OCI-LY7 (cell line): ENCODE measurements around the gene ACACA. TPM values are rescaled to one million over a fixed set of nuclear protein-coding genes. Genes with fewer than 3 reads are reported as not detected.
A peak's percentile ranks its signal among the peaks of the same experiment; 100 is the strongest.

ENCODE experiments used
- BruUV-seq: library from RNA; stranded (reverse); fragments of 400-500 nt; replicated peaks from 2 replicates; lab custom pipeline; 2021; lab: Mats Ljungman, UMichigan
- CTCF ChIA-PET: fragments of 300-600 bp; sonication (Branson Sonifier 250); formaldehyde crosslinking; loops from one replicate; lab custom pipeline; 2022; ENCODE audit warnings: antibody characterized with exemption; ENCODE audit not compliant: unreplicated experiment; lab: Charles Lee
- POLR2A ChIA-PET: fragments of 300-600 bp; sonication (Branson Sonifier 250); formaldehyde crosslinking; loops from one replicate; lab custom pipeline; 2022; ENCODE audit warnings: antibody characterized with exemption; lab: Charles Lee
- DNase-seq: peaks from one replicate; pipeline ENCODE4 v3.0.0-alpha.2; 2015; ENCODE audit warnings: low spot score
- H2AFZ ChIP-seq: fragments of 200-600 bp; sonication (generic), shearing (Covaris generic); 2 replicates; pipeline ENCODE4 v1.6.1; 2014; ENCODE audit warnings: mild to moderate bottlenecking, antibody characterized with exemption, low read length, moderate library complexity
- H3K27ac ChIP-seq: fragments of 200-600 bp; sonication (generic); 2 replicates; pipeline ENCODE4 v1.5.1; 2014; ENCODE audit warnings: mixed run types, low read depth, mild to moderate bottlenecking, moderate library complexity, low read length, inconsistent platforms; ENCODE audit not compliant: poor library complexity, severe bottlenecking
- H3K36me3 ChIP-seq: fragments of 200-600 bp; sonication (generic); 2 replicates; pipeline ENCODE4 v1.6.1; 2014; ENCODE audit warnings: mild to moderate bottlenecking, antibody characterized with exemption, low read length, moderate library complexity, mixed read lengths; ENCODE audit not compliant: insufficient read depth
- H3K4me1 ChIP-seq: fragments of 200-600 bp; sonication (generic); 2 replicates; pipeline ENCODE4 v1.5.1; 2014; ENCODE audit warnings: mild to moderate bottlenecking, low read length; ENCODE audit not compliant: insufficient read depth, poor library complexity, severe bottlenecking
- H3K4me2 ChIP-seq: fragments of 200-600 bp; sonication (generic); 2 replicates; pipeline ENCODE4 v1.6.1; 2014; ENCODE audit warnings: mild to moderate bottlenecking, low read length
- H3K4me3 ChIP-seq: fragments of 200-600 bp; sonication (generic); 2 replicates; pipeline ENCODE4 v1.5.1; 2014; ENCODE audit warnings: mild to moderate bottlenecking, low read depth, low read length; ENCODE audit not compliant: poor library complexity, severe bottlenecking
- H3K79me2 ChIP-seq: fragments of 200-600 bp; sonication (generic); 2 replicates; pipeline ENCODE4 v1.6.1; 2016; ENCODE audit warnings: low read depth, mild to moderate bottlenecking, low read length, moderate library complexity, mixed read lengths; ENCODE audit not compliant: insufficient read depth
- H3K9me2 ChIP-seq: fragments of 200-600 bp; sonication (generic); 2 replicates; pipeline ENCODE4 v1.6.1; 2016; ENCODE audit warnings: mild to moderate bottlenecking, low read length, mixed read lengths; ENCODE audit not compliant: insufficient read depth
- H3K9me3 ChIP-seq: fragments of 200-600 bp; sonication (generic); 2 replicates; pipeline ENCODE4 v1.6.1; 2014; ENCODE audit warnings: mild to moderate bottlenecking, mixed run types, low read length, mixed read lengths
- H4K20me1 ChIP-seq: fragments of 200-600 bp; sonication (generic); 2 replicates; pipeline ENCODE4 v1.6.1; 2014; ENCODE audit warnings: mild to moderate bottlenecking, antibody characterized with exemption, low read length, moderate library complexity, mixed read lengths; ENCODE audit not compliant: insufficient read depth
- EZH2phosphoT487 ChIP-seq: fragments of 200-600 bp; sonication (generic); IDR thresholded peaks from 2 replicates; pipeline ENCODE4 v1.6.1; 2018; ENCODE audit warnings: low read depth, borderline replicate concordance, mild to moderate bottlenecking, mixed run types, antibody characterized with exemption, low read length, moderate library complexity, mixed read lengths
- intact Hi-C: fragments of 100-400 bp; cut with micrococcal nuclease; formaldehyde crosslinking; loops from one replicate; pipeline ENCODE4 v1.10.0; 2022; ENCODE audit not compliant: unreplicated experiment
- total RNA-seq, 2 experiments: library from RNA; depleted of rRNA in 1 of 2; stranded (reverse); fragments of >200 nt in 1 of 2; shearing (Covaris generic) in 1 of 2; gene quantifications; 2 replicates each; pipeline ENCODE4 v1.2.3, GENCODE V29; 2014 to 2022
- TF ChIP-seq, protein P1 (sequence below): fragments of 200-600 bp; sonication (generic); conservative IDR thresholded peaks from 2 replicates; pipeline ENCODE4 v1.5.1; 2014; ENCODE audit warnings: mild to moderate bottlenecking, antibody characterized with exemption, low read length, moderate library complexity, mixed read lengths

The ACACA gene
- total RNA-seq, 2 experiments from 2014 or later: 32.1 to 98.3 TPM

DNA sequence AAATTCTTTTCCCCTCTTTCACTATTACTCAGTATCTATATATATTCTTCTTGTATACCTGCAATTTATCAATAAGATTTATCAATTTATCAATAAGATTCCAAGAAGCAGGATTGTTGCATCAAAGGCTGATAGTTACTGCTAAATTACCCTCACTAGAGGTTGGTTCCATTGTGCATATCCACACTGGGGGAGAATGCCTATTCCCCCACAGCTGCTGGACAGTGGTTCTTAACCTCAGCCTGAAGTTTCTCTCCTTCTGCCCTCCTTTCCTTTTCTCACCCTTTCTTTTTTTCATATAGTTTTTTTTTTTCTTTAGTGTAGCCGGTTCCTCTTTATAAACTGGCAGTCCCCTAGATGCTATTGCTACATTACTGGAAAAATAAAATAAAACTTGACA, 24.6 kb downstream of the ACACA start:
- Histone ChIP-seq H3K27ac (no peak overlapping the region), H2AFZ (no peak overlapping the region), H3K9me3 (no peaks in the 10 kb centered on the region), H4K20me1 (no peaks in the 10 kb centered on the region), H3K4me1 (no peaks in the 10 kb centered on the region), H3K9me2 (no peaks in the 10 kb centered on the region), H3K79me2 (no peaks in the 10 kb centered on the region), H3K4me2 (no peak overlapping the region), H3K36me3 (no peaks in the 10 kb centered on the region), H3K4me3 (no peak overlapping the region)
- TF ChIP-seq, protein P1, sequence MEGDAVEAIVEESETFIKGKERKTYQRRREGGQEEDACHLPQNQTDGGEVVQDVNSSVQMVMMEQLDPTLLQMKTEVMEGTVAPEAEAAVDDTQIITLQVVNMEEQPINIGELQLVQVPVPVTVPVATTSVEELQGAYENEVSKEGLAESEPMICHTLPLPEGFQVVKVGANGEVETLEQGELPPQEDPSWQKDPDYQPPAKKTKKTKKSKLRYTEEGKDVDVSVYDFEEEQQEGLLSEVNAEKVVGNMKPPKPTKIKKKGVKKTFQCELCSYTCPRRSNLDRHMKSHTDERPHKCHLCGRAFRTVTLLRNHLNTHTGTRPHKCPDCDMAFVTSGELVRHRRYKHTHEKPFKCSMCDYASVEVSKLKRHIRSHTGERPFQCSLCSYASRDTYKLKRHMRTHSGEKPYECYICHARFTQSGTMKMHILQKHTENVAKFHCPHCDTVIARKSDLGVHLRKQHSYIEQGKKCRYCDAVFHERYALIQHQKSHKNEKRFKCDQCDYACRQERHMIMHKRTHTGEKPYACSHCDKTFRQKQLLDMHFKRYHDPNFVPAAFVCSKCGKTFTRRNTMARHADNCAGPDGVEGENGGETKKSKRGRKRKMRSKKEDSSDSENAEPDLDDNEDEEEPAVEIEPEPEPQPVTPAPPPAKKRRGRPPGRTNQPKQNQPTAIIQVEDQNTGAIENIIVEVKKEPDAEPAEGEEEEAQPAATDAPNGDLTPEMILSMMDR: no peak
- no peak for TF ChIP-seq EZH2phosphoT487
- DNase-seq: no peak
- CTCF ChIA-PET: no interaction called here
- POLR2A ChIA-PET: no interaction called here
- intact Hi-C loops: no loop called here
- BruUV-seq: no TSS peak

DNA sequence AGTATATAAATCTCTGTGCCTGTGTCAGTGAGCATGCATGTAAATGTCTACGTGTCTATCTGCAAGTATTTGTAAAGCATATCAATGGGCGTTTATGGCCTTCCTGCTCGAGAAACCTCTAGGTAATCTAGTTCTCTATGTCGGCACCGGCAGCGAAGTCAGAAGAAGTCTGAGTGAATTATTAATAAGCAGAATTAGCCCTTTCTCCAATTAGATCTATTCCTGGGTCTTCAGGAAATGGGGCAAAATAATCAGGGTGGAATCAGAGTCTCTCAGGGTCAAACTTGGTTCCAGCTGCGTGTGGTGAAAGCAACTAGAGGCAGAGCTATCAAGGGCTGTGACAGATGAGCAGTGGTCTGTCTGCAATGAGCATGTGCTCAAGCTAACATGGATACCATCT, 30.9 kb downstream of the ACACA start, which contains the start of gene C17orf78:
C17orf78 (plus strand) TSS at position 280 of the 400 bp plus-strand sequence; CDS start at position 388, 108 bp downstream.
- intact Hi-C loops: loop anchor here (10.0 kb wide), 2 partner anchors 131 to 771 kb away; partner anchors contain the start of gene MRM1
- H3K9me3 ChIP-seq: no peaks in the 10 kb centered on the region
- H3K4me3 ChIP-seq: no peak within 1 kb of the TSS
- H3K36me3 ChIP-seq: no peaks in the 10 kb centered on the region
- H3K79me2 ChIP-seq: no peaks in the 10 kb centered on the region
- H3K9me2 ChIP-seq: no peaks in the 10 kb centered on the region
- no TSS peak for BruUV-seq
- H3K4me1 ChIP-seq: no peaks in the 10 kb centered on the region
- H3K4me2 ChIP-seq: no peak within 1 kb of the TSS
- H3K27ac ChIP-seq: no peak within 1 kb of the TSS
- H4K20me1 ChIP-seq: no peaks in the 10 kb centered on the region
- CTCF ChIA-PET: no interaction called here
- POLR2A ChIA-PET: interaction anchor here (0.6 kb wide), 1 partner anchor 12 kb away, joined by 3 read pairs; no protein-coding TSS in a partner anchor
- no peak within 1 kb of the TSS for H2AFZ ChIP-seq
- DNase-seq: no peak
- no peak for TF ChIP-seq EZH2phosphoT487
- TF ChIP-seq, protein P1: no peak

DNA sequence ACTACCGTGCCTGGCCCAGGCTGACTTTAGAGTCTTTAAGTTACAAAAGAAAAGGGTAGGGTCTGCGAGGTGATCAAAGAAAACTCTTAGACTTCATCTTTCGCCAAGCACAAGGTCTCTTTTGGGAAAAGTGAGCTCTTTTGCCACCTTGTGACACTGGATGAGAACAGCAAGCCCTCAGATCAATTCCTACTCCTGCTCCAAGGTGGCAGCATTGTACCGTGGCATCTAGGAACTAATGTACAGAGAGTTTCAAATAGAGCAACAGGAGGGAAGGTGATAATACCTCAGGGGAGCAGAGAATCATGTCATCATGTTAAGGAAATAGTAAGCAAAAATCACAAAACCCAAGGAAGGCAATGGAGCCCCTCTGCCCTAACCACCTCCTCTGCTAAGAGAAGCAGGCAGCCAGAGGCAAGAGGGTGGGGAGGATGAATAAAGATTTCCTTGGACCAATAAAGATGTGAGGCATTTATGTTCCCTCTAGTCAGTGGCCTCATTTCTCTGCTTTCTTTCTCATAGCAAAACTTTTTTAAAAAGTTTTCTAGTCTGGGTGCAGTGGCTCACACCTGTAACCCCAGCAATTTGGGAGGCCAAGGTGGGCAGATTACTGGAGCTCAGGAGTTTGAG, 33.0 kb downstream of the ACACA start:
- BruUV-seq: no TSS peak
- intact Hi-C loops: loop anchor here (1.0 to 10.0 kb wide), 3 partner anchors 24 to 769 kb away; partner anchors contain the start of gene MRM1
- TF ChIP-seq, protein P1: peak; percentile 99
- no peak for TF ChIP-seq EZH2phosphoT487
- H3K36me3 ChIP-seq: no peaks in the 10 kb centered on the region
- DNase-seq: peak; percentile 80
- no peaks in the 10 kb centered on the region for H3K4me1 ChIP-seq
- H3K79me2 ChIP-seq: no peaks in the 10 kb centered on the region
- no peak overlapping the region for H3K27ac ChIP-seq
- H2AFZ ChIP-seq: peak overlapping the region; percentile 52; the same call in 1 of the 2 replicates
- H3K4me3 ChIP-seq: no peak overlapping the region
- ChIA-PET CTCF (interaction anchor here (0.6 to 0.8 kb wide), 2 partner anchors 13 to 397 kb away, joined by 3 read pairs; no protein-coding TSS in a partner anchor), POLR2A (interaction anchor here (0.6 kb wide), 1 partner anchor 57 kb away, joined by 3 read pairs; no protein-coding TSS in a partner anchor)
- H3K4me2 ChIP-seq: no peak overlapping the region
- no peaks in the 10 kb centered on the region for H4K20me1 ChIP-seq
- no peaks in the 10 kb centered on the region for H3K9me3 ChIP-seq
- H3K9me2 ChIP-seq: no peaks in the 10 kb centered on the region
